Renal pelvis (tissue), 4 donors: ENCODE measurements around the gene FAM200A. TPM values are rescaled to one million over a fixed set of nuclear protein-coding genes. Genes with fewer than 3 reads are reported as not detected.
"Not testable (repeated sequence)": the region's sequence is repeated elsewhere in the genome, so short reads cannot be mapped to it uniquely, and the experiment has no call there.

Experiments
- DNase-seq: peaks from one replicate; pipeline ENCODE4 v3.0.0-alpha.2; 2013
- polyA plus RNA-seq, 3 donors: library from polyadenylated mRNA; unstranded; fragments of 120-200 nt; gene quantifications; one replicate each; pipeline ENCODE4 v1.2.1, GENCODE V29; 2013; ENCODE audit not compliant: insufficient read length in 3 of 3

Gene FAM200A
- polyA plus RNA-seq, 3 donors = 12.5 to 15.6 (median 14.5) TPM

GRCh38 chr7:99521399-99521798 lies 30.5 kb downstream of the FAM200A start:
- no peak for DNase-seq

- DNase-seq = no peak
Measured at GRCh38 chr7:99514050-99514449, 37.9 kb downstream of the FAM200A start.

GRCh38 chr7:99505324-99505662 lies 46.6 kb downstream of the FAM200A start:
- DNase-seq = no peak

GRCh38 chr7:99504603-99505323 lies 47.2 kb downstream of the FAM200A start, which contains the start of gene ZKSCAN5:
ZKSCAN5 (plus strand) TSS chr7:99504662; CDS start chr7:99506045, 1,383 bp downstream.
- DNase-seq = peak; percentile 97

- DNase-seq = peak; percentile 98
Measured at GRCh38 chr7:99504281-99504602, 47.7 kb downstream of the FAM200A start.

- not testable (repeated sequence) for DNase-seq
Measured at GRCh38 chr7:99501236-99501635, 50.7 kb downstream of the FAM200A start.

GRCh38 chr7:99500637-99501009 lies 51.3 kb downstream of the FAM200A start:
- no peak for DNase-seq

GRCh38 chr7:99499721-99500636 lies 51.9 kb downstream of the FAM200A start, which contains the start of gene ZNF394:
ZNF394 (minus strand) TSS chr7:99500281; CDS start chr7:99500093, 188 bp downstream.
- DNase-seq = peak; percentile 95

GRCh38 chr7:99499371-99499720 lies 52.6 kb downstream of the FAM200A start:
- DNase-seq = peak; percentile 3

GRCh38 chr7:99498546-99498944 lies 53.4 kb downstream of the FAM200A start:
- DNase-seq = no peak

- no peak for DNase-seq
Measured at GRCh38 chr7:99497766-99498545, 54.0 kb downstream of the FAM200A start.

Other genes starting within 250 kb of the FAM200A start
- gene ARPC1A, start 226.2 kb downstream of the FAM200A start, polyA plus RNA-seq = 100 to 1,000 TPM in 2 of 3 donors, 10 to 100 TPM in 1; 98.8 to 110 (median 107) TPM
- 10 to 100 TPM; 35.9 to 44.2 (median 38.4) TPM for gene ARPC1B, start 177.4 kb downstream of the FAM200A start, polyA plus RNA-seq
- 100 to 1,000 TPM; 133 to 171 (median 146) TPM for gene PDAP1, start 143.5 kb downstream of the FAM200A start, polyA plus RNA-seq
- 100 to 1,000 TPM; 105 to 108 (median 108) TPM for gene BUD31, start 143.1 kb downstream of the FAM200A start, polyA plus RNA-seq
- gene PTCD1, start 113.3 kb downstream of the FAM200A start, polyA plus RNA-seq = 1 to 10 TPM; 5.2 to 6.0 (median 5.8) TPM
- gene CPSF4, start 113.2 kb downstream of the FAM200A start, polyA plus RNA-seq = 10 to 100 TPM; 37.2 to 44.3 (median 40.9) TPM
- 100 to 1,000 TPM; 366 to 481 (median 400) TPM for gene ATP5MF, start 85.9 kb downstream of the FAM200A start, polyA plus RNA-seq
- gene ZNF789, start 79.2 kb downstream of the FAM200A start, polyA plus RNA-seq = 10 to 100 TPM; 19.5 to 66.4 (median 55.6) TPM
- gene ZNF394, start 51.8 kb downstream of the FAM200A start, polyA plus RNA-seq = 10 to 100 TPM; 12.1 to 18.3 (median 17.5) TPM
- gene ZKSCAN5, start 47.5 kb downstream of the FAM200A start, polyA plus RNA-seq = 10 to 100 TPM; 14.2 to 16.5 (median 15.0) TPM
- gene ZNF655, start 6.5 kb upstream of the FAM200A start, polyA plus RNA-seq = 100 to 1,000 TPM in 2 of 3 donors, 10 to 100 TPM in 1; 63.5 to 108 (median 103) TPM
- gene TMEM225B, start 46.2 kb upstream of the FAM200A start, polyA plus RNA-seq = 1 to 10 TPM; 1.4 to 2.8 (median 1.7) TPM
- 10 to 100 TPM; 19.0 to 21.0 (median 20.8) TPM for gene ZSCAN25, start 64.8 kb upstream of the FAM200A start, polyA plus RNA-seq
- gene CYP3A5, start 127.9 kb upstream of the FAM200A start, polyA plus RNA-seq = 1 to 10 TPM; 1.5 to 2.7 (median 2.2) TPM
- under 1 TPM; 0.16 to 0.53 (median 0.43) TPM for gene CYP3A7, start 183.1 kb upstream of the FAM200A start, polyA plus RNA-seq
- gene CYP3A4, start 232.1 kb upstream of the FAM200A start, polyA plus RNA-seq = under 1 TPM; 0.20 to 0.49 (median 0.36) TPM